Measurements from ENCODE around the gene EED. TPM values are rescaled to one million over a fixed set of nuclear protein-coding genes. Genes with fewer than 3 reads are reported as not detected.

EED gene
- total and polyA plus RNA-seq, 2 experiments from 2014 or later = 15.5 to 23.7 TPM

GRCh38 chr11:86255896-86256295 lies 11.3 kb downstream of the EED start:
- no peaks in the 10 kb centered on the region for H3K36me3 ChIP-seq (replicated peaks; ENCODE audit: insufficient read depth, low read depth)
- H3K79me2 ChIP-seq = peaks cover 61% of the 10 kb centered on the region
- WGBS (ENCODE audit: low lambda C conversion rate, missing lambda C conversion rate) = 96% methylated on average over 1 of the region's 1 CpG
- H3K27ac ChIP-seq = no peak overlapping the region
- TF ChIP-seq EZH2phosphoT487 (IDR thresholded peaks at IDR 0.05; ENCODE audit: low read depth, severe bottlenecking, unreplicated experiment) (no peak), EZH2 (IDR thresholded peaks at IDR 0.05; ENCODE audit: borderline replicate concordance) (no peak), CTCF (IDR thresholded peaks at IDR 0.05; ENCODE audit: poor library complexity) (no peak)
- no peak overlapping the region for H3K4me2 ChIP-seq
- H3K27me3 ChIP-seq = no peaks in the 10 kb centered on the region
- DNase-seq (ENCODE audit: low spot score) = no peak
- H3K4me3 ChIP-seq = no peak overlapping the region
- H4K20me1 ChIP-seq (ENCODE audit: insufficient read depth, poor library complexity, severe bottlenecking) = peaks cover 3% of the 10 kb centered on the region
- H3K4me1 ChIP-seq (ENCODE audit: insufficient read depth) = no peaks in the 10 kb centered on the region
- no peaks in the 10 kb centered on the region for H3K9me2 ChIP-seq (replicated peaks; ENCODE audit: insufficient read depth)
- H2AFZ ChIP-seq = no peak overlapping the region
- no peaks in the 10 kb centered on the region for H3K9me3 ChIP-seq (ENCODE audit: low read depth)

- Histone ChIP-seq H3K79me2 (peaks cover 54% of the 10 kb centered on the region), H3K27me3 (no peaks in the 10 kb centered on the region), H3K9me3 (ENCODE audit: low read depth) (no peaks in the 10 kb centered on the region), H3K4me3 (no peak overlapping the region), H3K36me3 (replicated peaks; ENCODE audit: insufficient read depth, low read depth) (no peaks in the 10 kb centered on the region), H3K4me1 (ENCODE audit: insufficient read depth) (no peaks in the 10 kb centered on the region), H3K4me2 (no peak overlapping the region), H3K27ac (no peak overlapping the region), H4K20me1 (ENCODE audit: insufficient read depth, poor library complexity, severe bottlenecking) (no peaks in the 10 kb centered on the region), H2AFZ (no peak overlapping the region), H3K9me2 (replicated peaks; ENCODE audit: insufficient read depth) (no peaks in the 10 kb centered on the region)
- 88% methylated on average over 6 of the region's 6 CpGs for WGBS (ENCODE audit: low lambda C conversion rate, missing lambda C conversion rate)
- TF ChIP-seq EZH2 (IDR thresholded peaks at IDR 0.05; ENCODE audit: borderline replicate concordance) (no peak), EZH2phosphoT487 (IDR thresholded peaks at IDR 0.05; ENCODE audit: low read depth, severe bottlenecking, unreplicated experiment) (no peak), CTCF (IDR thresholded peaks at IDR 0.05; ENCODE audit: poor library complexity) (no peak)
- no peak for DNase-seq (ENCODE audit: low spot score)
Measured at GRCh38 chr11:86256608-86257007, 12.1 kb downstream of the EED start.

- no peaks in the 10 kb centered on the region for H3K36me3 ChIP-seq (replicated peaks; ENCODE audit: insufficient read depth, low read depth)
- H3K4me3 ChIP-seq = no peak overlapping the region
- H3K79me2 ChIP-seq = peaks cover 46% of the 10 kb centered on the region
- no peak overlapping the region for H2AFZ ChIP-seq
- no peak overlapping the region for H3K4me2 ChIP-seq
- DNase-seq (ENCODE audit: low spot score) = no peak
- TF ChIP-seq CTCF (IDR thresholded peaks at IDR 0.05; ENCODE audit: poor library complexity) = no peak
- TF ChIP-seq EZH2phosphoT487 (IDR thresholded peaks at IDR 0.05; ENCODE audit: low read depth, severe bottlenecking, unreplicated experiment) = no peak
- TF ChIP-seq EZH2 (IDR thresholded peaks at IDR 0.05; ENCODE audit: borderline replicate concordance) = no peak
- no peaks in the 10 kb centered on the region for H3K9me3 ChIP-seq (ENCODE audit: low read depth)
- H3K4me1 ChIP-seq (ENCODE audit: insufficient read depth) = no peaks in the 10 kb centered on the region
- H3K27ac ChIP-seq = no peak overlapping the region
- no peaks in the 10 kb centered on the region for H3K27me3 ChIP-seq
- H4K20me1 ChIP-seq (ENCODE audit: insufficient read depth, poor library complexity, severe bottlenecking) = no peaks in the 10 kb centered on the region
- no peaks in the 10 kb centered on the region for H3K9me2 ChIP-seq (replicated peaks; ENCODE audit: insufficient read depth)
Measured at GRCh38 chr11:86257446-86257845, 12.9 kb downstream of the EED start.

- Histone ChIP-seq H3K4me3 (no peak overlapping the region), H3K4me2 (no peak overlapping the region), H2AFZ (no peak overlapping the region), H3K9me3 (ENCODE audit: low read depth) (no peaks in the 10 kb centered on the region), H4K20me1 (ENCODE audit: insufficient read depth, poor library complexity, severe bottlenecking) (no peaks in the 10 kb centered on the region), H3K4me1 (ENCODE audit: insufficient read depth) (no peaks in the 10 kb centered on the region), H3K9me2 (replicated peaks; ENCODE audit: insufficient read depth) (no peaks in the 10 kb centered on the region), H3K27ac (no peak overlapping the region), H3K27me3 (no peaks in the 10 kb centered on the region), H3K79me2 (peaks cover 23% of the 10 kb centered on the region), H3K36me3 (replicated peaks; ENCODE audit: insufficient read depth, low read depth) (no peaks in the 10 kb centered on the region)
- no peak for DNase-seq (ENCODE audit: low spot score)
- WGBS (ENCODE audit: low lambda C conversion rate, missing lambda C conversion rate) = 54% methylated on average over 1 of the region's 1 CpG
- no peak for TF ChIP-seq EZH2phosphoT487 (IDR thresholded peaks at IDR 0.05; ENCODE audit: low read depth, severe bottlenecking, unreplicated experiment)
- TF ChIP-seq EZH2 (IDR thresholded peaks at IDR 0.05; ENCODE audit: borderline replicate concordance) = no peak
- no peak for TF ChIP-seq CTCF (IDR thresholded peaks at IDR 0.05; ENCODE audit: poor library complexity)
Measured at GRCh38 chr11:86259730-86260129, 15.2 kb downstream of the EED start.

Data from hepatocyte (in vitro differentiated cells).